ENCODE results near the gene TH.

Gene TH

GRCh38 chr11:2207773-2208621, 36.4 kb upstream of the TH start:
- TF ChIP-seq CTCF (conservative IDR thresholded peaks at IDR 0.05; ENCODE audit: control insufficient read depth, insufficient read depth, low read depth, low read length), result no peak
- DNase-seq (ENCODE audit: low read depth), result no peak
- no peak overlapping the region for H3K4me3 ChIP-seq (ENCODE audit: control insufficient read depth, low read depth, low read length)

GRCh38 chr11:2207212-2207611, 35.6 kb upstream of the TH start:
- TF ChIP-seq CTCF (conservative IDR thresholded peaks at IDR 0.05; ENCODE audit: control insufficient read depth, insufficient read depth, low read depth, low read length), result no peak
- no peak for DNase-seq (ENCODE audit: low read depth)

GRCh38 chr11:2205981-2206690, 34.5 kb upstream of the TH start:
- H3K4me3 ChIP-seq (ENCODE audit: control insufficient read depth, low read depth, low read length), result no peak overlapping the region
- DNase-seq (ENCODE audit: low read depth), result no peak
- no peak for TF ChIP-seq CTCF (conservative IDR thresholded peaks at IDR 0.05; ENCODE audit: control insufficient read depth, insufficient read depth, low read depth, low read length)

More at GRCh38 chr11:2207212-2207611, 35.6 kb upstream of the TH start:
- H3K4me3 ChIP-seq (ENCODE audit: control insufficient read depth, low read depth, low read length), result no peak overlapping the region

- no peak for DNase-seq (ENCODE audit: low read depth)
- no peak overlapping the region for H3K4me3 ChIP-seq (ENCODE audit: control insufficient read depth, low read depth, low read length)
- TF ChIP-seq CTCF (conservative IDR thresholded peaks at IDR 0.05; ENCODE audit: control insufficient read depth, insufficient read depth, low read depth, low read length), result no peak
Measured at GRCh38 chr11:2205214-2205720, 33.7 kb upstream of the TH start.

GRCh38 chr11:2204361-2205213, 33.0 kb upstream of the TH start:
- TF ChIP-seq CTCF (conservative IDR thresholded peaks at IDR 0.05; ENCODE audit: control insufficient read depth, insufficient read depth, low read depth, low read length), result no peak
- DNase-seq (ENCODE audit: low read depth), result no peak
- H3K4me3 ChIP-seq (ENCODE audit: control insufficient read depth, low read depth, low read length), result no peak overlapping the region

Measured in fibroblast of mammary gland (primary cell).